Measurements from ENCODE around the gene TGIF2.
"Not testable (repeated sequence)": the region's sequence is repeated elsewhere in the genome, so short reads cannot be mapped to it uniquely, and the experiment has no call there.

The TGIF2 gene

GRCh38 chr20:36547186-36548005, 26.0 kb upstream of the TGIF2 start:
- DNase-seq: no peak

- DNase-seq: no peak
Observed at GRCh38 chr20:36548006-36548315, 25.4 kb upstream of the TGIF2 start.

- DNase-seq: no peak
Observed at GRCh38 chr20:36548704-36549627, 24.4 kb upstream of the TGIF2 start.

- DNase-seq: no peak
Observed at GRCh38 chr20:36549628-36549941, 23.8 kb upstream of the TGIF2 start.

- no peak for DNase-seq
Observed at GRCh38 chr20:36549942-36550789, 23.2 kb upstream of the TGIF2 start.

GRCh38 chr20:36550790-36551299, 22.6 kb upstream of the TGIF2 start:
- DNase-seq: no peak

GRCh38 chr20:36555248-36555647, 18.1 kb upstream of the TGIF2 start:
- DNase-seq: no peak

GRCh38 chr20:36562724-36563123, 10.7 kb upstream of the TGIF2 start:
- no peak for DNase-seq

- DNase-seq: no peak
Observed at GRCh38 chr20:36563374-36563773, 10.0 kb upstream of the TGIF2 start.

GRCh38 chr20:36564078-36564725, 9.2 kb upstream of the TGIF2 start:
- not testable (repeated sequence) for DNase-seq

GRCh38 chr20:36564726-36565121, 8.7 kb upstream of the TGIF2 start:
- DNase-seq: not testable (repeated sequence)

GRCh38 chr20:36565520-36565919, 7.9 kb upstream of the TGIF2 start:
- no peak for DNase-seq

- no peak for DNase-seq
Observed at GRCh38 chr20:36569847-36570429, 3.5 kb upstream of the TGIF2 start.

GRCh38 chr20:36571564-36572504, 1.6 kb upstream of the TGIF2 start:
- no peak for DNase-seq

- no peak for DNase-seq
Observed at GRCh38 chr20:36572701-36573102, 695 bp upstream of the TGIF2 start.

GRCh38 chr20:36573798-36574365, 485 bp downstream of the TGIF2 start:
- no peak for DNase-seq

GRCh38 chr20:36574366-36575135, 1.2 kb downstream of the TGIF2 start:
- DNase-seq: no peak

- DNase-seq: no peak
Observed at GRCh38 chr20:36576081-36576445, 2.7 kb downstream of the TGIF2 start.

- DNase-seq: no peak
Observed at GRCh38 chr20:36578356-36579041, 5.1 kb downstream of the TGIF2 start.

Data from NCI-H2029 treated with DMSO at 0.1 percent for 48 hours (cell line).